HG02571 (cell line): ENCODE data around the gene ZDHHC1.
"Not testable (repeated sequence)": the region's sequence is repeated elsewhere in the genome, so short reads cannot be mapped to it uniquely, and the experiment has no call there.

Source experiments
- ATAC-seq: cut with Tn5 transposase; IDR thresholded peaks from one replicate; pipeline ENCODE4 v1.9.1; 2021; ENCODE audit warnings: mild to moderate bottlenecking, moderate library complexity; ENCODE audit not compliant: unreplicated experiment

Gene ZDHHC1

GRCh38 chr16:67431775-67432505, 15.7 kb upstream of the ZDHHC1 start:
- ATAC-seq: no peak

GRCh38 chr16:67430977-67431774, 14.9 kb upstream of the ZDHHC1 start, which contains the start of gene HSD11B2:
Gene HSD11B2, plus strand, starts transcription at chr16:67431121. Its CDS starts 128 bp downstream, at chr16:67431249.
- no peak for ATAC-seq

- ATAC-seq: no peak
Measured at GRCh38 chr16:67430504-67430976, 14.3 kb upstream of the ZDHHC1 start.

GRCh38 chr16:67429799-67430503, 13.7 kb upstream of the ZDHHC1 start:
- no peak for ATAC-seq

- ATAC-seq: no peak
Measured at GRCh38 chr16:67429053-67429798, 12.9 kb upstream of the ZDHHC1 start.

- ATAC-seq: no peak
Measured at GRCh38 chr16:67428146-67428731, 12.0 kb upstream of the ZDHHC1 start.

GRCh38 chr16:67426950-67427349, 10.7 kb upstream of the ZDHHC1 start:
- ATAC-seq: no peak

- ATAC-seq: no peak
Measured at GRCh38 chr16:67426022-67426421, 9.7 kb upstream of the ZDHHC1 start.

GRCh38 chr16:67425580-67425979, 9.3 kb upstream of the ZDHHC1 start:
- no peak for ATAC-seq

GRCh38 chr16:67425061-67425460, 8.8 kb upstream of the ZDHHC1 start:
- ATAC-seq: no peak

GRCh38 chr16:67424261-67424615, 8.0 kb upstream of the ZDHHC1 start:
- no peak for ATAC-seq

GRCh38 chr16:67423611-67424260, 7.5 kb upstream of the ZDHHC1 start:
- ATAC-seq: no peak

GRCh38 chr16:67423015-67423414, 6.7 kb upstream of the ZDHHC1 start:
- no peak for ATAC-seq

GRCh38 chr16:67421030-67421429, 4.8 kb upstream of the ZDHHC1 start:
- ATAC-seq: no peak

GRCh38 chr16:67419931-67420330, 3.7 kb upstream of the ZDHHC1 start:
- ATAC-seq: no peak

- no peak for ATAC-seq
Measured at GRCh38 chr16:67419502-67419901, 3.2 kb upstream of the ZDHHC1 start.

- ATAC-seq: no peak
Measured at GRCh38 chr16:67417333-67418061, 1.2 kb upstream of the ZDHHC1 start.

GRCh38 chr16:67415421-67415820, 856 bp downstream of the ZDHHC1 start:
- ATAC-seq: not testable (repeated sequence)
